ENCODE results near the gene BICC1. TPM values are rescaled to one million over a fixed set of nuclear protein-coding genes. Genes with fewer than 3 reads are reported as not detected.

BICC1 gene
- total RNA-seq, 1 experiment from 2014 or later, result not detected

DNA sequence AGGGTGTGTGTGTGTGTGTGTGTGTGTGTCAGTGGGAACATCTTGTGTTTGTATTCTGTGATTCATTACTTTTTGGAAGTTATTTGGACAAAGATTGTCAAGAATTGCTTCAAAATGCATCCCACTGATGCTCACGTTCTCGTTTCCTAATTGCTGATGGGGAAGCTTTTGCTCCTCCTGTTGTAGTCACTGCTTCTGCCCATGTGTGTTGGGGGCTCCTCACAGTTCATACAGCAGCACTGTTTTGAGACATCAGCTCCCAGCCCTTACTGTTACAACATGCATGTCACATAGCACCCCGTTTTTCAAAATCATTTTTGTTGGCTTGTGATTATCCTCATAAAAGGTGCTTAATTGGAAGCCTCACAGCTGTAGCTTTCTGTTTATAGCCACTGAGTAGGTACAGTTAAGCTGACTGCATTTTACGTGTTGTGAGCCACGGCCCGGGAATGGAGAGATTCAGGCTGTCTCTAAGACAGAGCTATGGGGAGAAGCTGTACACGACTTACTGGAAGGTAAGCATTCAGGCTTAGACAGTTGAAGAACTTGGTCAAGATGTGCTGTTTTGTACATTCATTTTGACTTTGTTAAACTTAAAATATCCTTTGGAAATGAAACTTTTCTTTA, 87.4 kb downstream of the BICC1 start:
- no peak overlapping the region for H3K27ac ChIP-seq (ENCODE audit: low read depth, low read length)

More for the DNA sequence above, 87.4 kb downstream of the BICC1 start:
- Histone ChIP-seq H3K9ac (ENCODE audit: low read length) (no peak overlapping the region), H4K20me1 (ENCODE audit: insufficient read depth) (no peaks in the 10 kb centered on the region), H2AFZ (ENCODE audit: low read depth, low read length, poor library complexity, severe bottlenecking) (no peak overlapping the region), H3K36me3 (ENCODE audit: control insufficient read depth in 1 of 2, insufficient read depth in 2 of 2, low read length in 2 of 2) (no peaks in the 10 kb centered on the region), H3K4me1 (ENCODE audit: control insufficient read depth in 1 of 2, insufficient read depth in 2 of 2, low read length in 2 of 2) (no peaks in the 10 kb centered on the region), H3K27me3 (ENCODE audit: insufficient read depth, low read length) (no peaks in the 10 kb centered on the region), H3K4me2 (ENCODE audit: low read length) (no peak overlapping the region), H3K9me3 (ENCODE audit: control insufficient read depth in 1 of 2, insufficient read depth in 1 of 2, low read depth in 1 of 2, low read length in 2 of 2) (no peaks in the 10 kb centered on the region), H3K4me3 (replicated peaks in 1 of 2; ENCODE audit: low read depth in 1 of 2, low read length in 2 of 2) (no peak overlapping the region), H3K9me2 (ENCODE audit: insufficient read depth) (no peaks in the 10 kb centered on the region), H3K79me2 (ENCODE audit: insufficient read depth, low read length) (no peaks in the 10 kb centered on the region)
- ATAC-seq (no peak), DNase-seq (ENCODE audit: low read depth, low spot score) (no peak)
- TF ChIP-seq, protein P1, sequence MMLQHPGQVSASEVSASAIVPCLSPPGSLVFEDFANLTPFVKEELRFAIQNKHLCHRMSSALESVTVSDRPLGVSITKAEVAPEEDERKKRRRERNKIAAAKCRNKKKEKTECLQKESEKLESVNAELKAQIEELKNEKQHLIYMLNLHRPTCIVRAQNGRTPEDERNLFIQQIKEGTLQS (IDR thresholded peaks at IDR 0.05), result no peak
- TF ChIP-seq ELF1 (IDR thresholded peaks at IDR 0.05; ENCODE audit: borderline replicate concordance, low read depth) (no peak), EGR1 (IDR thresholded peaks at IDR 0.05; ENCODE audit: low read depth) (no peak), JUND (IDR thresholded peaks at IDR 0.05) (no peak), YY1 (IDR thresholded peaks at IDR 0.05; ENCODE audit: extremely low read depth, insufficient replicate concordance, low read depth, low read length) (no peak), SIN3A (IDR thresholded peaks at IDR 0.05; ENCODE audit: low read depth) (no peak), ZNF274 (IDR thresholded peaks at IDR 0.05; ENCODE audit: low read depth, low read length) (no peak), CBX3 (IDR thresholded peaks at IDR 0.05; ENCODE audit: low read depth) (no peak), RAD21 (IDR thresholded peaks at IDR 0.05; ENCODE audit: low read depth) (no peak), CEBPB (IDR thresholded peaks at IDR 0.05; ENCODE audit: low read depth) (no peak), TCF7L2 (IDR thresholded peaks at IDR 0.05; ENCODE audit: borderline replicate concordance, extremely low read depth, insufficient read depth, insufficient read length) (no peak), POLR2A (IDR thresholded peaks at IDR 0.05; ENCODE audit: borderline replicate concordance, extremely low read depth, insufficient read depth, insufficient read length) (no peak), SRF (IDR thresholded peaks at IDR 0.05; ENCODE audit: low read depth) (no peak)
- TF ChIP-seq, protein P2, sequence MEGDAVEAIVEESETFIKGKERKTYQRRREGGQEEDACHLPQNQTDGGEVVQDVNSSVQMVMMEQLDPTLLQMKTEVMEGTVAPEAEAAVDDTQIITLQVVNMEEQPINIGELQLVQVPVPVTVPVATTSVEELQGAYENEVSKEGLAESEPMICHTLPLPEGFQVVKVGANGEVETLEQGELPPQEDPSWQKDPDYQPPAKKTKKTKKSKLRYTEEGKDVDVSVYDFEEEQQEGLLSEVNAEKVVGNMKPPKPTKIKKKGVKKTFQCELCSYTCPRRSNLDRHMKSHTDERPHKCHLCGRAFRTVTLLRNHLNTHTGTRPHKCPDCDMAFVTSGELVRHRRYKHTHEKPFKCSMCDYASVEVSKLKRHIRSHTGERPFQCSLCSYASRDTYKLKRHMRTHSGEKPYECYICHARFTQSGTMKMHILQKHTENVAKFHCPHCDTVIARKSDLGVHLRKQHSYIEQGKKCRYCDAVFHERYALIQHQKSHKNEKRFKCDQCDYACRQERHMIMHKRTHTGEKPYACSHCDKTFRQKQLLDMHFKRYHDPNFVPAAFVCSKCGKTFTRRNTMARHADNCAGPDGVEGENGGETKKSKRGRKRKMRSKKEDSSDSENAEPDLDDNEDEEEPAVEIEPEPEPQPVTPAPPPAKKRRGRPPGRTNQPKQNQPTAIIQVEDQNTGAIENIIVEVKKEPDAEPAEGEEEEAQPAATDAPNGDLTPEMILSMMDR (IDR thresholded peaks at IDR 0.05 in 2 of 3, conservative IDR thresholded peaks at IDR 0.05 in 1 of 3; ENCODE audit: borderline replicate concordance in 1 of 3, insufficient read depth in 1 of 3, low read depth in 2 of 3, low read length in 2 of 3), result no peak
- TF ChIP-seq, protein P3, sequence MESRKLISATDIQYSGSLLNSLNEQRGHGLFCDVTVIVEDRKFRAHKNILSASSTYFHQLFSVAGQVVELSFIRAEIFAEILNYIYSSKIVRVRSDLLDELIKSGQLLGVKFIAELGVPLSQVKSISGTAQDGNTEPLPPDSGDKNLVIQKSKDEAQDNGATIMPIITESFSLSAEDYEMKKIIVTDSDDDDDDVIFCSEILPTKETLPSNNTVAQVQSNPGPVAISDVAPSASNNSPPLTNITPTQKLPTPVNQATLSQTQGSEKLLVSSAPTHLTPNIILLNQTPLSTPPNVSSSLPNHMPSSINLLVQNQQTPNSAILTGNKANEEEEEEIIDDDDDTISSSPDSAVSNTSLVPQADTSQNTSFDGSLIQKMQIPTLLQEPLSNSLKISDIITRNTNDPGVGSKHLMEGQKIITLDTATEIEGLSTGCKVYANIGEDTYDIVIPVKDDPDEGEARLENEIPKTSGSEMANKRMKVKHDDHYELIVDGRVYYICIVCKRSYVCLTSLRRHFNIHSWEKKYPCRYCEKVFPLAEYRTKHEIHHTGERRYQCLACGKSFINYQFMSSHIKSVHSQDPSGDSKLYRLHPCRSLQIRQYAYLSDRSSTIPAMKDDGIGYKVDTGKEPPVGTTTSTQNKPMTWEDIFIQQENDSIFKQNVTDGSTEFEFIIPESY (IDR thresholded peaks at IDR 0.05; ENCODE audit: extremely low read depth, insufficient replicate concordance, low read length), result no peak
- TF ChIP-seq, protein P4, sequence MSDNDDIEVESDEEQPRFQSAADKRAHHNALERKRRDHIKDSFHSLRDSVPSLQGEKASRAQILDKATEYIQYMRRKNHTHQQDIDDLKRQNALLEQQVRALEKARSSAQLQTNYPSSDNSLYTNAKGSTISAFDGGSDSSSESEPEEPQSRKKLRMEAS (IDR thresholded peaks at IDR 0.05), result no peak
- CTCF ChIA-PET, result no interaction called here
- no TSS peak for BruUV-seq (replicated peaks)
- RAD21 ChIA-PET (ENCODE audit: low non-redundant PET in 1 of 2, low total read pairs in 2 of 2, uncharacterized antibody in 2 of 2, unreplicated experiment in 2 of 2), result no interaction called here
- intact Hi-C loops (cut with micrococcal nuclease), result no loop called here
- POLR2A ChIA-PET, result no interaction called here
